Measurements from ENCODE around the gene PRPF19. TPM values are rescaled to one million over a fixed set of nuclear protein-coding genes. Genes with fewer than 3 reads are reported as not detected.
A peak's percentile ranks its signal among the peaks of the same experiment; 100 is the strongest.

The PRPF19 gene
- total RNA-seq, 1 donor from 2014 or later = 96.3 TPM

DNA sequence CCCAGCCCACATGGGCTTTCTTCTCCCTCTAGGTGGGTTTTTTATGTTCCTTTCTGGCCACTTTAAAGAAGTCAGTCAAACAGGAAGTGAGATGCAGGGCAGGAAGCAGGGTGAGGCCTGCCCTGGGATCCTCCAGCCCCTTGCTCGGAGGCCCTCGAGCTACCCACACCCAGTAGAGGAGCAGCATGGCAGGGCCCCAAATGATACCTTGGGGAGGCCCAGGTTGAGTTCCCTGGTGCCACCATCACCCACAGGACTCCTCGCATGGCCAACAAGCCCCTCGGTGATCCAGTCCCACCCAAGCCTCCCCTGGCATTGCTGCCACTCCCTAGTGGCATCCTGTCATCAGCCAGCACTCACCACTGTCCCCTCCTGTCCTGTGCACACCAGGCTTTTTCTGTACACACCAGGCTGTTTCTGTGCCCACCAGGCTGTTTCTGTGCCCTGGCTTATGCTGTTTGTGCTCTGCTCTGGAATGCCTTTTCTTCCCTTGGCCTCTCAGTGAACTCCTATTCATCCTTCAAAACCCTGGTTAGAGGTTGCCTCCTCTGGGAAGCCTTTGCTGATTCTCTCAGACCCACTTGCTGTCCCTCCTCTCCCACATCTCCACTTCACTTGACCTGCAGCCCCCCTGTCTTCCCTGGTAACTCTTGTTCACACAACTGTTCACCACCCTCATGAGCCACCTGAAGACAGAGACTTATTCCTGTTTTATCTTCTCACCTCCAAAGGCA lies 47.5 kb downstream of the PRPF19 start:
- Mint-ChIP-seq H3K27ac (no peak overlapping the region), H3K4me3 (no peak overlapping the region), H3K27me3 (ENCODE audit: low read depth) (peaks cover 3% of the 10 kb centered on the region), H3K4me1 (peaks cover 14% of the 10 kb centered on the region), H3K9me3 (no peaks in the 10 kb centered on the region), H3K36me3 (no peaks in the 10 kb centered on the region)
- TF ChIP-seq, protein P1, sequence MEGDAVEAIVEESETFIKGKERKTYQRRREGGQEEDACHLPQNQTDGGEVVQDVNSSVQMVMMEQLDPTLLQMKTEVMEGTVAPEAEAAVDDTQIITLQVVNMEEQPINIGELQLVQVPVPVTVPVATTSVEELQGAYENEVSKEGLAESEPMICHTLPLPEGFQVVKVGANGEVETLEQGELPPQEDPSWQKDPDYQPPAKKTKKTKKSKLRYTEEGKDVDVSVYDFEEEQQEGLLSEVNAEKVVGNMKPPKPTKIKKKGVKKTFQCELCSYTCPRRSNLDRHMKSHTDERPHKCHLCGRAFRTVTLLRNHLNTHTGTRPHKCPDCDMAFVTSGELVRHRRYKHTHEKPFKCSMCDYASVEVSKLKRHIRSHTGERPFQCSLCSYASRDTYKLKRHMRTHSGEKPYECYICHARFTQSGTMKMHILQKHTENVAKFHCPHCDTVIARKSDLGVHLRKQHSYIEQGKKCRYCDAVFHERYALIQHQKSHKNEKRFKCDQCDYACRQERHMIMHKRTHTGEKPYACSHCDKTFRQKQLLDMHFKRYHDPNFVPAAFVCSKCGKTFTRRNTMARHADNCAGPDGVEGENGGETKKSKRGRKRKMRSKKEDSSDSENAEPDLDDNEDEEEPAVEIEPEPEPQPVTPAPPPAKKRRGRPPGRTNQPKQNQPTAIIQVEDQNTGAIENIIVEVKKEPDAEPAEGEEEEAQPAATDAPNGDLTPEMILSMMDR (IDR thresholded peaks at IDR 0.05; ENCODE audit: unreplicated experiment) = no peak
- DNase-seq (ENCODE audit: low spot score in 2 of 2, unreplicated experiment in 2 of 2) = no peak

DNA sequence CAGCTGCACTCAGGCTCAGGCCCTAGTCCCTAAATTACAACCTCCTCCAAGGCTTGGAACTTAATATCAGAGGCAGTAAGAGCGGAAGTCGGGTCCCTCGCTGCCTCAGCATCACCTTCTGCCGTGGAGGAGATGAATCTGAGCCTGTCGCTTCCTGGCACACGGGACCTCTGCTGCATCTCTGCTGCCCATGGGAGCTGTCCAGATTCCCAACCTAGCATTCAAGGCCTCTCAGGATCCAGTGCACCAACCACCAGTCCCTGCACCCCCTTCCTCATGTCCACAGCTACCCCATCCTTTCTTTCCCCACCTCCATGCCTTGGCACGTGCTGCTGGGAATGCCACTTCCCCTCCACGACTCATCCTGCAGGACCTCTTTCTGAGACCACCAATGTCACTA lies 48.1 kb downstream of the PRPF19 start:
- Mint-ChIP-seq H3K9me3 (no peaks in the 10 kb centered on the region), H3K4me1 (peaks cover 9% of the 10 kb centered on the region), H3K27me3 (ENCODE audit: low read depth) (peaks cover 3% of the 10 kb centered on the region), H3K27ac (no peak overlapping the region), H3K4me3 (no peak overlapping the region), H3K36me3 (no peaks in the 10 kb centered on the region)
- no peak for DNase-seq (ENCODE audit: low spot score in 2 of 2, unreplicated experiment in 2 of 2)
- TF ChIP-seq, protein P1 (IDR thresholded peaks at IDR 0.05; ENCODE audit: unreplicated experiment) = no peak

DNA sequence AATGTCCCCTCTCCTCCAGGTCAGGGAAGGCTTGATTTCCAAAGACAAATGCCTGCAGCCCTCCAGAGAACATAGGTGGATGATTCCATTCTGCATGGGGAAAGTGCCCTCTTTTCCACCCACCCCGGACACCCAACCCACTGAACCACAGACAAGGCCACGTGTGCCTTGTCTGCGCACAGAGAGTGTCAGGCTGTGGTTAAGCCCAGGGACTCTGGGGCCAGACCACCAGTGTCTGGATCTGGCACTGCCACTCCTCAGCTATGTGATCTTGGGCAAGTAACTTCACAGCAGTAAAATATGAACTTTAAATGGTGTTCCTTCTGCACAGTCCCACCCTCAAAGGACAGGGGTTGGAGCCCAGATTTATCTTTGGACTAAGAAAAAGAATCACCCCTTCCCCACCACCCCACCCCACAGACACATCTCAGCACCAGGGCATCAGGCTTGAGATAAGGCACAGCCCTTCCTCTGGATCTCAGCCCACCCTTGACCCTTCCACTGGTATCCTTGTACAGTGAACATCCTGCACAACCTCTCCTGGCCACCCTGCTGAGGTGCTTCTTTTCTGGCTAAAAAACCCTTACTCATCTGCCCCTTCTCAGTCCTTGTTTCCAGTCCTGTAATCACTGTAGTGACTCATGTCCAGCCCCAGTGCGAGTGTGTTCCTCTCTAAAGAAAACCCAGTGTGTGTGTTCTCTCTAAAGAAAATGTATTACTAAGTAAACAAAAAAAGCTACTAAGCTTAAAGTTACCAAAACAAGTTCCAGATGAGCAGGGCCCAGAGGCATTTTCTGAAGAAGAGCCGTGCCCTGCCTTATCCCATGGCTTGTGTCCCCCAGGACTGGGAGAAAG lies 48.8 kb downstream of the PRPF19 start:
- no peak overlapping the region for H3K27ac Mint-ChIP-seq
- H3K4me3 Mint-ChIP-seq = no peak overlapping the region
- H3K27me3 Mint-ChIP-seq (ENCODE audit: low read depth) = peaks cover 2% of the 10 kb centered on the region
- H3K36me3 Mint-ChIP-seq = no peaks in the 10 kb centered on the region
- DNase-seq (ENCODE audit: low spot score in 2 of 2, unreplicated experiment in 2 of 2) = no peak
- peaks cover 9% of the 10 kb centered on the region for H3K4me1 Mint-ChIP-seq
- H3K9me3 Mint-ChIP-seq = no peaks in the 10 kb centered on the region
- TF ChIP-seq, protein P1 (IDR thresholded peaks at IDR 0.05; ENCODE audit: unreplicated experiment) = no peak

DNA sequence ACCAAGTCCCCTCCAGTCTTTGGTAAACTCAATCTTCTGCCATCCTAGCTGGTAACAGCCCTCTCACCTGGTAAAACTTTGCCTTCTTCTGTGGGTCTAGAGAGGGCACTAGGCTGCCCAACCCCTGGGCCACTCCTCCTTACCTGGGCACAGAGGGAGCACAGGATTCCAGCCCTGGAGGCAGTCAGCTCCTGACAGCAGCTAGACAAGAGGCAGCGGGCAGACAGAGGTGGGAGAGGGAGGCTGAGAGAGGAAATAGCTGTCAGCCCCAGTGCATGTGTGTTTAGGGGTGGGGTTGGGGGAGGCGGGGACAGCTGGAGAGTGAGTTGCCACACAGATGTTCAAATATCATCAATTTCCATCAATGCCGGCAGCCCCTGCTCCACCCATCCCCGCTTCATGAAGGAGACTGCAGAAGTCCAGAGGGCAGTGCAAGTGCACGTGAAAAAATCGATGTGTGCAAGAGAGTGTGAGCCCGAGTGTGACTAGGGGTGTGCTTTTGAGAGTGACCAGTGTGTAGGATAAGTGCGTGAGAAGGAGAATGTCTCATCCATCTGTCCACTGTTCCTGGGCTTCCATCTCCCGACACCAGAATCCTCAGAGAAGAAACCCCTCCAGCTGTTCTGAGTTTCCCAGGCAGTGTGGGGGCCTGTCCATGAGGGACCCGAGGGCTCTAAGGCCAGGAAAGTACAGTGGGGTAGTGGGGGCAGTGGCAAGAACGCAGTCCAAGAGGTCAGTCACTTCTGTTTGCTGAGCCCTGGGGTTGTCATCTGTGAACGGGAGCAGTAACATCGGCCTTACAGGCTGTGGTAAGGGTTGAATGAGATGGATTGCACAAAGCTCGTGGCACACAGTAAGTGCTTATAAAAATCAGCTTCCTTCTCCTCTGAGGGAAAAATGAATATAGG lies 50.4 kb downstream of the PRPF19 start, which contains the start of gene PTGDR2:
PTGDR2 (minus strand) TSS at position 225 of the 908 bp plus-strand sequence. CDS start 2,228 bp downstream, outside the sequence.
- H3K4me3 Mint-ChIP-seq = peak within 1 kb of the TSS; percentile 19
- no peaks in the 10 kb centered on the region for H3K27me3 Mint-ChIP-seq (ENCODE audit: low read depth)
- H3K4me1 Mint-ChIP-seq = peaks cover 9% of the 10 kb centered on the region
- DNase-seq (ENCODE audit: low spot score in 2 of 2, unreplicated experiment in 2 of 2) = no peak
- TF ChIP-seq, protein P1 (IDR thresholded peaks at IDR 0.05; ENCODE audit: unreplicated experiment) = no peak
- no peaks in the 10 kb centered on the region for H3K9me3 Mint-ChIP-seq
- H3K36me3 Mint-ChIP-seq = peaks cover 4% of the 10 kb centered on the region
- H3K27ac Mint-ChIP-seq = no peak within 1 kb of the TSS

Measured in mesothelial cell of epicardium (in vitro differentiated cells).